Retinal pigment epithelial cell (primary cell): ENCODE measurements around the gene TCAIM.

Experiments used
- DNase-seq: peaks from one replicate; pipeline ENCODE4 v3.0.0-alpha.2; 2010; ENCODE audit warnings: low read depth
- H3K4me3 ChIP-seq: 2 replicates; pipeline ENCODE4 v1.5.1; 2011; ENCODE audit warnings: mild to moderate bottlenecking, low read length, control low read depth, moderate library complexity
- TF ChIP-seq, protein P1 (sequence below): conservative IDR thresholded peaks from 2 replicates; pipeline ENCODE4 v1.5.1; 2011; ENCODE audit warnings: low read depth, low read length, control low read depth, inconsistent platforms

Gene TCAIM

DNA sequence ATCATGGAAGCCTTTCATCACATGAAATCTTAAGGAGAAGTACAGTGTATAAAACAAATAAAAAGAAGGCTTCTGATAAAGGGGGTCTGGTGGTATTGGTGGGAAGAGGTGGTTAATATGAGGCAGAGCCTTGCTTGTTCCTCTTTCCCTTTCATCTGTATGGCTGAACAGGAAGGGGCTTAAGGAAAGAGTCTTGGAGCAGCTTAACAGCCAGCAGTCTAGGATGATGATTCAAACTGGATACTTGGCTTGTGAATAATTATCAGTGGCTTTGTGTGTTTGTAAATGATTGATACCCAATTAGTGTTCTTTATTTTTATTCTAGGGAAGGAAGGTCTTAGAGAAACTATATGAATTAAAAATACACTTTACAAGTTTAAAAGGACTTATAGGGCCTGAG is 29.1 kb upstream of the TCAIM start:
- TF ChIP-seq, protein P1, sequence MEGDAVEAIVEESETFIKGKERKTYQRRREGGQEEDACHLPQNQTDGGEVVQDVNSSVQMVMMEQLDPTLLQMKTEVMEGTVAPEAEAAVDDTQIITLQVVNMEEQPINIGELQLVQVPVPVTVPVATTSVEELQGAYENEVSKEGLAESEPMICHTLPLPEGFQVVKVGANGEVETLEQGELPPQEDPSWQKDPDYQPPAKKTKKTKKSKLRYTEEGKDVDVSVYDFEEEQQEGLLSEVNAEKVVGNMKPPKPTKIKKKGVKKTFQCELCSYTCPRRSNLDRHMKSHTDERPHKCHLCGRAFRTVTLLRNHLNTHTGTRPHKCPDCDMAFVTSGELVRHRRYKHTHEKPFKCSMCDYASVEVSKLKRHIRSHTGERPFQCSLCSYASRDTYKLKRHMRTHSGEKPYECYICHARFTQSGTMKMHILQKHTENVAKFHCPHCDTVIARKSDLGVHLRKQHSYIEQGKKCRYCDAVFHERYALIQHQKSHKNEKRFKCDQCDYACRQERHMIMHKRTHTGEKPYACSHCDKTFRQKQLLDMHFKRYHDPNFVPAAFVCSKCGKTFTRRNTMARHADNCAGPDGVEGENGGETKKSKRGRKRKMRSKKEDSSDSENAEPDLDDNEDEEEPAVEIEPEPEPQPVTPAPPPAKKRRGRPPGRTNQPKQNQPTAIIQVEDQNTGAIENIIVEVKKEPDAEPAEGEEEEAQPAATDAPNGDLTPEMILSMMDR: no peak
- DNase-seq: no peak
- H3K4me3 ChIP-seq: no peak overlapping the region

DNA sequence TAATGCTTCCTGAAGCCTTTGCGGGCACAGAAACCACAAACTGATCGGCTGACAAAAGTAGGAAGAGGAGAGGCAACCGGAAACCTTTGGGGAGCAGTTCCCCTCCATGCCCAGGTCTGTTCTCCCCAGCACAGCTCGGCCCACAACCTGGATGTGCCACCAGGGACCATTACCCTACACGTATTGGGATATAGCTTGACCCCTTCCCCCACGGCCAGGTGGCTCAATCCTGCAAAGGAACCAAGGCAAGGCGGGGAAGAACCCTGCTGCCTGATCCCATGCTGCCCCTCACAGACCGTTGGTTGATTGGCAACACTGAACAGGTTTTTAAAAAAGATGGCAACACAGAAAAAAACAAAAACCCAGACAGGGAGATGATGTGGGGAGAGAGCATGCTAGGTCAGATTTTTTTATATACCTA is 19.7 kb upstream of the TCAIM start:
- no peak overlapping the region for H3K4me3 ChIP-seq
- TF ChIP-seq, protein P1: no peak
- no peak for DNase-seq

DNA sequence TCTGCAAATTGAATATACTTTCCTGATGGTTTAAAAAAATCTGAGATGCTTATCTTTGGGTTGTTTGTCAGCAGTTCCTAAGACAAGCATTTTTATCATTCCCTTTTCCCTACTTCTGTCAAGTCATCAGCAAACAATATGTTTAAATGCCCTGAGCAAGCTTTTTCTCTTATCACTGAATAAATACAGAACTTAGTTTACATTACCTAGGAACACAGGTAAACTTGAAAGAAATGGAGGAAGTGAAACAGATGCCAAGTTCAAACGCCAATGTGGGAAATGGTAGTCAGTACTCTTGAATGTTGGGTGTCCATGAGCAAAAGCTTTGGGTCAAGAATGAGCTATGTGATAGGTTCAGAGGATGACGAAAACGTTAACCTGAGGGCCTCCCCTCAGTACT is 17.2 kb upstream of the TCAIM start:
- no peak overlapping the region for H3K4me3 ChIP-seq
- DNase-seq: no peak
- TF ChIP-seq, protein P1: no peak

DNA sequence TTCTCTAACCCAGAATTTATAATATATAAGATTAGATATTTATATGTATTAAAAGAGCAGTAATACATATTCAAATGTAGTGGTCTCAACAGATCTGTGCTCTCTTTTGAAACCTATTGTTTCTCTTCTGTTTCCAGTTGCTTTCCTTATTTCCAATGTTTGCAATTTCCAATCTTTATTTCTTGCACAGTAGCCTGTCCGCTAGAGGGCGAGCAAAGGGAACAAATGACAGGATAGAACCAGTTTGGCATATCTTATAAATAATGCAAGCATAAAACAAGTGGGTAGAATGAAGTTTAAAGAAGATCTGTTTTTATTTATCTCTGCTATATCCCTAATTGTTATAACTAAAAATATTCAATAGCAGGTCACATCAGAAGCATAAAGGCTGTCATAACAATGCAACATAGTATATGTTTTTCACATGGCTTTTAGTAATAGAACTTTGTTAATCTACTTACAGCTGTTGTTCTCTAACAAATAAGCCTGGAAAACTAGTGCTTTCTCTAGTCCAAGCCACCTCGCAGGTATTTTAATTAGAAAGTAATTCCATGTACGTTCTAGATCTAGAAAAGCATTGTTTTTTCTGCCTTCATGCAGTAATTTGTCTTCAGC is 15.1 kb upstream of the TCAIM start:
- no peak overlapping the region for H3K4me3 ChIP-seq
- DNase-seq: no peak
- TF ChIP-seq, protein P1: peak; percentile 88

DNA sequence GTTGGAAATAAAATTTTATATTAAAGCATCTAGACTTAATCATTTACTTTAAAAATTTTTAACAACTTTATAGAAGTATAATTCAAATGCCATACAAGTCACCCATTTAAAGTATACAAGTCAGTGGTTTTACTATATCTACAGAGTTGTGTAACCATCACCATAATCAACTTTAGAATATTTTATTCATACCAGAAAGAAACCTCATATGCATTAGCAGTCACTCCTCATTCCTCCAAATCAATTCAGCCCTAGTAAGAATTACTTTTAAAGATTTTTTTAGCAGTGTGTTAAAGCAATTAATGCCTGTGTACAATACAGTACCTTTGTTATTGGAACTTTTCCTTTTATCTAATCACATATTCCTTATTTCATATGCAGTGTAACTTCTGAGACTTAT is 14.0 kb upstream of the TCAIM start:
- DNase-seq: no peak
- H3K4me3 ChIP-seq: no peak overlapping the region
- TF ChIP-seq, protein P1: no peak

DNA sequence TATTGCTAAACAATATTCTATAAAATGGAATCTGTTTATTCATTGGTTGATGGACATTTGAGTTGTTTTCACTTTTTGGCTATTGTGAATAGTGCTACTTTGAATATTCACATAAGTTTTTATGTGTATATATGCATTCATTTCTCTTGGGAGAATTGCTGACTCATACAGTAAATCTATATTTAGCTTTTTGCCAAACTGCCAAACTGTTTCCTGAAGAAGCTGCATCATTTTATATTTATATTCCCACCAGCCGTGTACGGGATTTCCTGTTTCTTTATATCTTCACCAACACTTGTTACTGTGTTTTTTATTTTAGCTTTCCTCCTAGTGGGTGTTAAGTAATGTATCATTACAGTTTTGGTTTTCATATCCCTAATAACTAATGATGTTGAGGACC is 12.5 kb upstream of the TCAIM start:
- DNase-seq: no peak
- no peak overlapping the region for H3K4me3 ChIP-seq
- TF ChIP-seq, protein P1: no peak

DNA sequence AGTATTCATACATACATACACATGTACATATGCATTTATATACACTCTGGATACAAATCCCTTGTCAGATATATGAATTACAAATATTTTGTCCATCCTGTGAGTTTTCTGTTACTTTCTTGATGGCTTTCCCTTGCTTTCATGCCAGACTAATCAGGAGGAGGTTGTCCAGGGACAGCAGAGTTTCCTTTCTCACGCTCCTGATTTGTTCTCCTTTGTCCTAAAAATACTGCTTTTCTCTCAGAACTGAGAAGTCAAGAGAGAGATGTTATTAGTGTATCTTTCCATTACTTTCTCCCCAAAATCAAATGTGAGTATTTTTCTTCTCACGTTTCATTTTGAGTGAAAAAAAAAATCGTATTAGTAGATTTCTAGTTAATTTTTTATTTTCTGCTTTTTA is 12.1 kb upstream of the TCAIM start:
- TF ChIP-seq, protein P1: no peak
- no peak overlapping the region for H3K4me3 ChIP-seq
- no peak for DNase-seq
